ENCODE measurements around the gene MAP1LC3A.

MAP1LC3A gene

GRCh38 chr20:34579979-34580940 is 21.7 kb downstream of the MAP1LC3A start:
- DNase-seq, result no peak
- no peak for TF ChIP-seq CTCF (IDR thresholded peaks at IDR 0.05; ENCODE audit: low read depth, low read length)
- Histone ChIP-seq H3K9me3 (ENCODE audit: severe bottlenecking) (no peaks in the 10 kb centered on the region), H3K27ac (no peak overlapping the region), H3K4me3 (ENCODE audit: low read depth, low read length) (no peak overlapping the region), H3K36me3 (peaks cover 5% of the 10 kb centered on the region), H3K27me3 (ENCODE audit: insufficient read depth, low read depth, severe bottlenecking) (no peaks in the 10 kb centered on the region)

- TF ChIP-seq CTCF (IDR thresholded peaks at IDR 0.05; ENCODE audit: low read depth, low read length), result no peak
- H3K36me3 ChIP-seq, result peaks cover 6% of the 10 kb centered on the region
Measured at GRCh38 chr20:34581341-34582184, 23.0 kb downstream of the MAP1LC3A start.

GRCh38 chr20:34582221-34582620 is 23.7 kb downstream of the MAP1LC3A start:
- Histone ChIP-seq H3K27ac (no peak overlapping the region), H3K9me3 (ENCODE audit: severe bottlenecking) (no peaks in the 10 kb centered on the region), H3K4me3 (ENCODE audit: low read depth, low read length) (no peak overlapping the region), H3K27me3 (ENCODE audit: insufficient read depth, low read depth, severe bottlenecking) (no peaks in the 10 kb centered on the region), H3K36me3 (peaks cover 8% of the 10 kb centered on the region)
- no peak for TF ChIP-seq CTCF (IDR thresholded peaks at IDR 0.05; ENCODE audit: low read depth, low read length)
- DNase-seq, result no peak

More at GRCh38 chr20:34581341-34582184, 23.0 kb downstream of the MAP1LC3A start:
- DNase-seq, result no peak
- no peak overlapping the region for H3K27ac ChIP-seq
- H3K4me3 ChIP-seq (ENCODE audit: low read depth, low read length), result no peak overlapping the region
- no peaks in the 10 kb centered on the region for H3K9me3 ChIP-seq (ENCODE audit: severe bottlenecking)
- H3K27me3 ChIP-seq (ENCODE audit: insufficient read depth, low read depth, severe bottlenecking), result no peaks in the 10 kb centered on the region

- no peak for DNase-seq
- H3K4me3 ChIP-seq (ENCODE audit: low read depth, low read length), result no peak overlapping the region
- TF ChIP-seq CTCF (IDR thresholded peaks at IDR 0.05; ENCODE audit: low read depth, low read length), result no peak
- H3K27me3 ChIP-seq (ENCODE audit: insufficient read depth, low read depth, severe bottlenecking), result no peaks in the 10 kb centered on the region
- peaks cover 12% of the 10 kb centered on the region for H3K36me3 ChIP-seq
- H3K9me3 ChIP-seq (ENCODE audit: severe bottlenecking), result no peaks in the 10 kb centered on the region
- no peak overlapping the region for H3K27ac ChIP-seq
Measured at GRCh38 chr20:34582911-34583310, 24.4 kb downstream of the MAP1LC3A start.

GRCh38 chr20:34583544-34583943 is 25.0 kb downstream of the MAP1LC3A start:
- H3K9me3 ChIP-seq (ENCODE audit: severe bottlenecking), result no peaks in the 10 kb centered on the region
- no peak overlapping the region for H3K4me3 ChIP-seq (ENCODE audit: low read depth, low read length)
- no peaks in the 10 kb centered on the region for H3K27me3 ChIP-seq (ENCODE audit: insufficient read depth, low read depth, severe bottlenecking)
- peaks cover 12% of the 10 kb centered on the region for H3K36me3 ChIP-seq
- DNase-seq, result no peak
- TF ChIP-seq CTCF (IDR thresholded peaks at IDR 0.05; ENCODE audit: low read depth, low read length), result no peak
- no peak overlapping the region for H3K27ac ChIP-seq

All from WERI-Rb-1 (cell line).